ENCODE data around the gene CTDNEP1.

GRCh38 chr17:7218758-7219157 lies 32.8 kb downstream of the CTDNEP1 start:
- TF ChIP-seq, protein P1, sequence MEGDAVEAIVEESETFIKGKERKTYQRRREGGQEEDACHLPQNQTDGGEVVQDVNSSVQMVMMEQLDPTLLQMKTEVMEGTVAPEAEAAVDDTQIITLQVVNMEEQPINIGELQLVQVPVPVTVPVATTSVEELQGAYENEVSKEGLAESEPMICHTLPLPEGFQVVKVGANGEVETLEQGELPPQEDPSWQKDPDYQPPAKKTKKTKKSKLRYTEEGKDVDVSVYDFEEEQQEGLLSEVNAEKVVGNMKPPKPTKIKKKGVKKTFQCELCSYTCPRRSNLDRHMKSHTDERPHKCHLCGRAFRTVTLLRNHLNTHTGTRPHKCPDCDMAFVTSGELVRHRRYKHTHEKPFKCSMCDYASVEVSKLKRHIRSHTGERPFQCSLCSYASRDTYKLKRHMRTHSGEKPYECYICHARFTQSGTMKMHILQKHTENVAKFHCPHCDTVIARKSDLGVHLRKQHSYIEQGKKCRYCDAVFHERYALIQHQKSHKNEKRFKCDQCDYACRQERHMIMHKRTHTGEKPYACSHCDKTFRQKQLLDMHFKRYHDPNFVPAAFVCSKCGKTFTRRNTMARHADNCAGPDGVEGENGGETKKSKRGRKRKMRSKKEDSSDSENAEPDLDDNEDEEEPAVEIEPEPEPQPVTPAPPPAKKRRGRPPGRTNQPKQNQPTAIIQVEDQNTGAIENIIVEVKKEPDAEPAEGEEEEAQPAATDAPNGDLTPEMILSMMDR (IDR thresholded peaks at IDR 0.05 in 4 of 5, conservative IDR thresholded peaks at IDR 0.05 in 1 of 5), result no peak
- TF ChIP-seq POLR2A (IDR thresholded peaks at IDR 0.05), result no peak
